HepG2 (cell line): ENCODE data around the gene PPP1R13B. TPM values are rescaled to one million over a fixed set of nuclear protein-coding genes. Genes with fewer than 3 reads are reported as not detected.

Experiments used
- CENPX ChIP-seq: sonication (generic); formaldehyde crosslinking; IDR thresholded peaks from 2 replicates; pipeline ENCODE4 v1.9.0; 2021; ENCODE audit warnings: mild to moderate bottlenecking, missing genetic modification reagents, moderate library complexity
- ERF ChIP-seq: IDR thresholded peaks from 2 replicates; pipeline ENCODE4 v1.6.1; 2018; ENCODE audit warnings: missing biosample characterization, missing genetic modification reagents
- HHEX ChIP-seq: IDR thresholded peaks from 2 replicates; pipeline ENCODE4 v1.6.1; 2016; ENCODE audit warnings: control low read depth
- MEF2D ChIP-seq: sonication (generic); formaldehyde crosslinking; IDR thresholded peaks from 2 replicates; pipeline ENCODE4 v1.5.1; 2020; ENCODE audit warnings: mild to moderate bottlenecking, missing genetic modification reagents
- NAIF1 ChIP-seq: sonication (generic); formaldehyde crosslinking; IDR thresholded peaks from 2 replicates; pipeline ENCODE4 v1.5.0; 2020; ENCODE audit warnings: mild to moderate bottlenecking, missing genetic modification reagents, borderline replicate concordance
- NFKBIZ ChIP-seq: IDR thresholded peaks from 2 replicates; pipeline ENCODE4 v1.6.1; 2018; ENCODE audit warnings: missing genetic modification reagents, missing compliant biosample characterization
- NR2F6 ChIP-seq, 2 experiments: IDR thresholded peaks; 2 replicates each; pipeline ENCODE4 v1.6.1; 2016; ENCODE audit warnings: antibody characterized with exemption in 1 of 2, mild to moderate bottlenecking in 1 of 2
- NR3C1 ChIP-seq: sonication (generic); formaldehyde crosslinking; IDR thresholded peaks from 2 replicates; pipeline ENCODE4 v1.4.0; 2020; ENCODE audit warnings: missing genetic modification reagents
- SAFB2 ChIP-seq: sonication (generic); formaldehyde crosslinking; IDR thresholded peaks from 2 replicates; pipeline ENCODE4 v1.5.1; 2020; ENCODE audit warnings: missing genetic modification reagents, low read depth, mild to moderate bottlenecking, borderline replicate concordance
- SRSF4 ChIP-seq: fragments of 200-400 bp; formaldehyde crosslinking; IDR thresholded peaks from one replicate; pipeline ENCODE4 v1.6.1; 2018; ENCODE audit warnings: mild to moderate bottlenecking, low read depth, low read length, moderate library complexity; ENCODE audit not compliant: poor library complexity, severe bottlenecking
- TMF1 ChIP-seq: sonication (generic); formaldehyde crosslinking; IDR thresholded peaks from 2 replicates; pipeline ENCODE4 v1.8.1; 2022; ENCODE audit warnings: low read depth, missing genetic modification reagents
- ZNF230 ChIP-seq: sonication (generic); formaldehyde crosslinking; IDR thresholded peaks from 2 replicates; pipeline ENCODE4 v1.4.0; 2020; ENCODE audit warnings: mild to moderate bottlenecking, missing genetic modification reagents
- ZNF333 ChIP-seq: sonication (generic); formaldehyde crosslinking; IDR thresholded peaks from 2 replicates; pipeline ENCODE4 v1.4.0; 2020; ENCODE audit warnings: mild to moderate bottlenecking, missing genetic modification reagents, borderline replicate concordance
- ZNF782 ChIP-seq: sonication (generic); formaldehyde crosslinking; IDR thresholded peaks from 2 replicates; pipeline ENCODE4 v1.4.0; 2020; ENCODE audit warnings: missing genetic modification reagents, mild to moderate bottlenecking, borderline replicate concordance
- ZNF792 ChIP-seq: IDR thresholded peaks from 2 replicates; pipeline ENCODE4 v1.6.1; 2016
- ZNF850 ChIP-seq: sonication (generic); formaldehyde crosslinking; conservative IDR thresholded peaks from 2 replicates; pipeline ENCODE4 v1.9.0; 2021; ENCODE audit warnings: mild to moderate bottlenecking, missing genetic modification reagents
- ZSCAN31 ChIP-seq: sonication (generic); formaldehyde crosslinking; IDR thresholded peaks from 2 replicates; pipeline ENCODE4 v1.5.0; 2020; ENCODE audit warnings: low read depth, mild to moderate bottlenecking, missing genetic modification reagents
- polyA plus RNA-seq, 8 experiments: library from polyadenylated mRNA; depleted of rRNA in 3 of 8; stranded (reverse) in 7 of 8; unstranded in 1 of 8; fragments of >200 nt; fragmentation: Illumina TruSeq in 4 of 8; extraction: Trizol in 4 of 8; gene quantifications; 2 replicates each; pipeline versions ENCODE4 v1.2.1 to v1.2.3, GENCODE V29; 2011 to 2016; ENCODE audit warnings: low read depth in 4 of 8, missing spikeins in 1 of 8, mixed read lengths in 1 of 8; ENCODE audit not compliant: insufficient read depth in 1 of 8
- total RNA-seq, 5 experiments: library from RNA; depleted of rRNA; stranded (reverse); fragments of >200 nt; fragmentation: Illumina TruSeq; extraction: Trizol; gene quantifications; 2 replicates each; pipeline ENCODE4 v1.2.3, GENCODE V29; 2016; ENCODE audit warnings: low read depth in 1 of 5
- TF ChIP-seq, protein P1 (sequence below): IDR thresholded peaks from 2 replicates; pipeline ENCODE4 v1.6.1; 2012; ENCODE audit warnings: low read depth, low read length, improper control_type of control experiment
- TF ChIP-seq, protein P2 (sequence below): IDR thresholded peaks from 2 replicates; pipeline ENCODE4 v1.6.1; 2016
- TF ChIP-seq, protein P3 (sequence below): sonication (generic); formaldehyde crosslinking; IDR thresholded peaks from 2 replicates; pipeline ENCODE4 v1.4.0; 2020; ENCODE audit warnings: mild to moderate bottlenecking, missing genetic modification reagents
- TF ChIP-seq, protein P4 (sequence below): sonication (generic); formaldehyde crosslinking; IDR thresholded peaks from 2 replicates; pipeline ENCODE4 v1.4.0; 2020; ENCODE audit warnings: mild to moderate bottlenecking, missing genetic modification reagents

The PPP1R13B gene
- total and polyA plus RNA-seq, 2 of the 13 experiments (the other 11 are each of a cell fraction or from before 2014, with no cell fraction given), result 4.6 to 9.4 TPM

DNA sequence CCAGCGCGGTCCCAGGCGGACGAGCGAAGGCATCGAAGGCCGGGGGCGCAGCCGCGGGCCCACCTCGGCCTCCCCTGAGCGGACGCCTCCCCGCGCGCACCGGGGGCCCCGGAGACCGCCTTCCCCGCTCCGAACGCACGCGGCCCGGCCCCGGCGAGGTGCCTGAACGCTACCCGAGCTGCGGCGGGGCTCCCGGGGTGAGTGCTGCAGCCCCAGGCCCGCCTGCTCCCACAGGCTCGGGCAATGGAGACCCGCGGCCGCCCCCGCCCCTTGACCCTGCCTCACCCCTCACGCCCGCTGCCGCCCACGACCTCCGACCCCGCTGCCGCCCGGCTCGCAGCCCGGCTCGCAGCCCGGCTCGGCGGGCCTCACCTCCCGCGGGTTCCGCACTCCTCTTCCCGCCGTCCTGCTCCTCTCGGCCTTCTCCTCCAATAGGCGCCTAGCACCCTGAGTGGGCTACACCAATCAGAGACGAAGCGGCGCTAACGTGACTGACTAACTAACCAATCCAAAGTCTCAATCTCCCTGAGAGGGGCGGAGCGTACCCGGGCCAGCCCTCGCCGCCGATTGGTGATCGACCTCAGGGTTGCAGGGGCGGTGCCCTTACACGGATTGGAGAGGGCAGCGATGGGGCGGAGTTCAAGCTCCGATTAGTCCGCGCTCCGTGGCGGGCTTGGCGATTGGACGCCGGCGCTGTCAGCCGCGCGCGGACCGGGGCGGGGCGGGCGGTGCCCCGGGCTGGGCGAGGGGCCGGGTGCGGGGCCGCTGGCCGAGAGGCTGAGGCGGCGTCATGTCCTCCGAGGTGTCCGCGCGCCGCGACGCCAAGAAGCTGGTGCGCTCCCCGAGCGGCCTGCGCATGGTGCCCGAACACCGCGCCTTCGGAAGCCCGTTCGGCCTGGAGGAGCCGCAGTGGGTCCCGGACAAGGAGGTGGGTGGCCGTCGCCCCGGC lies 132.0 kb downstream of the PPP1R13B start, which contains the start of the genes XRCC3 and ZFYVE21 (continued):
- TF ChIP-seq, protein P1, sequence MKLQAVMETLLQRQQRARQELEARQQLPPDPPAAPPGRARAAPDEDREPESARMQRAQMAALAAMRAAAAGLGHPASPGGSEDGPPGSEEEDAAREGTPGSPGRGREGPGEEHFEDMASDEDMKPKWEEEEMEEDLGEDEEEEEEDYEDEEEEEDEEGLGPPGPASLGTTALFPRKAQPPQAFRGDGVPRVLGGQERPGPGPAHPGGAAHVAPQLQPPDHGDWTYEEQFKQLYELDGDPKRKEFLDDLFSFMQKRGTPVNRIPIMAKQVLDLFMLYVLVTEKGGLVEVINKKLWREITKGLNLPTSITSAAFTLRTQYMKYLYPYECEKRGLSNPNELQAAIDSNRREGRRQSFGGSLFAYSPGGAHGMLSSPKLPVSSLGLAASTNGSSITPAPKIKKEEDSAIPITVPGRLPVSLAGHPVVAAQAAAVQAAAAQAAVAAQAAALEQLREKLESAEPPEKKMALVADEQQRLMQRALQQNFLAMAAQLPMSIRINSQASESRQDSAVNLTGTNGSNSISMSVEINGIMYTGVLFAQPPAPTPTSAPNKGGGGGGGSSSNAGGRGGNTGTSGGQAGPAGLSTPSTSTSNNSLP, result no peak
- TF ChIP-seq ZSCAN31 (CRISPR knock-in tag) (0 out of 2 replicates have a peak, but pooled peaks have one; percentile 9), ERF (CRISPR knock-in tag) (peak; percentile 33; the same call in 1 of the 2 replicates), TMF1 (CRISPR knock-in tag) (peak; percentile 88; the same call in 1 of the 2 replicates), MEF2D (CRISPR knock-in tag) (no peak), ZNF333 (CRISPR knock-in tag) (no peak), SRSF4 (no peak), ZNF792 (CRISPR knock-in tag) (peak; percentile 35; the same call in 1 of the 2 replicates), NR2F6 (IDR thresholded peaks at IDR 0.05) (no peak), NR2F6 (CRISPR knock-in tag; IDR thresholded peaks at IDR 0.05) (peak; percentile 26; the same call in 1 of the 2 replicates), ZNF782 (CRISPR knock-in tag) (no peak), HHEX (CRISPR knock-in tag) (no peak), ZNF230 (CRISPR knock-in tag) (no peak), SAFB2 (CRISPR knock-in tag) (no peak), ZNF850 (CRISPR knock-in tag) (no peak), NFKBIZ (CRISPR knock-in tag) (no peak), NR3C1 (CRISPR knock-in tag) (no peak), CENPX (CRISPR knock-in tag) (no peak), NAIF1 (CRISPR knock-in tag) (no peak)
- TF ChIP-seq, protein P2, sequence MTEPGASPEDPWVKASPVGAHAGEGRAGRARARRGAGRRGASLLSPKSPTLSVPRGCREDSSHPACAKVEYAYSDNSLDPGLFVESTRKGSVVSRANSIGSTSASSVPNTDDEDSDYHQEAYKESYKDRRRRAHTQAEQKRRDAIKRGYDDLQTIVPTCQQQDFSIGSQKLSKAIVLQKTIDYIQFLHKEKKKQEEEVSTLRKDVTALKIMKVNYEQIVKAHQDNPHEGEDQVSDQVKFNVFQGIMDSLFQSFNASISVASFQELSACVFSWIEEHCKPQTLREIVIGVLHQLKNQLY (CRISPR knock-in tag), result no peak
- TF ChIP-seq, protein P3, sequence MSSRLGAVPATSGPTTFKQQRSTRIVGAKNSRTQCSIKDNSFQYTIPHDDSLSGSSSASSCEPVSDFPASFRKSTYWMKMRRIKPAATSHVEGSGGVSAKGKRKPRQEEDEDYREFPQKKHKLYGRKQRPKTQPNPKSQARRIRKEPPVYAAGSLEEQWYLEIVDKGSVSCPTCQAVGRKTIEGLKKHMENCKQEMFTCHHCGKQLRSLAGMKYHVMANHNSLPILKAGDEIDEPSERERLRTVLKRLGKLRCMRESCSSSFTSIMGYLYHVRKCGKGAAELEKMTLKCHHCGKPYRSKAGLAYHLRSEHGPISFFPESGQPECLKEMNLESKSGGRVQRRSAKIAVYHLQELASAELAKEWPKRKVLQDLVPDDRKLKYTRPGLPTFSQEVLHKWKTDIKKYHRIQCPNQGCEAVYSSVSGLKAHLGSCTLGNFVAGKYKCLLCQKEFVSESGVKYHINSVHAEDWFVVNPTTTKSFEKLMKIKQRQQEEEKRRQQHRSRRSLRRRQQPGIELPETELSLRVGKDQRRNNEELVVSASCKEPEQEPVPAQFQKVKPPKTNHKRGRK (CRISPR knock-in tag), result no peak
- TF ChIP-seq, protein P4, sequence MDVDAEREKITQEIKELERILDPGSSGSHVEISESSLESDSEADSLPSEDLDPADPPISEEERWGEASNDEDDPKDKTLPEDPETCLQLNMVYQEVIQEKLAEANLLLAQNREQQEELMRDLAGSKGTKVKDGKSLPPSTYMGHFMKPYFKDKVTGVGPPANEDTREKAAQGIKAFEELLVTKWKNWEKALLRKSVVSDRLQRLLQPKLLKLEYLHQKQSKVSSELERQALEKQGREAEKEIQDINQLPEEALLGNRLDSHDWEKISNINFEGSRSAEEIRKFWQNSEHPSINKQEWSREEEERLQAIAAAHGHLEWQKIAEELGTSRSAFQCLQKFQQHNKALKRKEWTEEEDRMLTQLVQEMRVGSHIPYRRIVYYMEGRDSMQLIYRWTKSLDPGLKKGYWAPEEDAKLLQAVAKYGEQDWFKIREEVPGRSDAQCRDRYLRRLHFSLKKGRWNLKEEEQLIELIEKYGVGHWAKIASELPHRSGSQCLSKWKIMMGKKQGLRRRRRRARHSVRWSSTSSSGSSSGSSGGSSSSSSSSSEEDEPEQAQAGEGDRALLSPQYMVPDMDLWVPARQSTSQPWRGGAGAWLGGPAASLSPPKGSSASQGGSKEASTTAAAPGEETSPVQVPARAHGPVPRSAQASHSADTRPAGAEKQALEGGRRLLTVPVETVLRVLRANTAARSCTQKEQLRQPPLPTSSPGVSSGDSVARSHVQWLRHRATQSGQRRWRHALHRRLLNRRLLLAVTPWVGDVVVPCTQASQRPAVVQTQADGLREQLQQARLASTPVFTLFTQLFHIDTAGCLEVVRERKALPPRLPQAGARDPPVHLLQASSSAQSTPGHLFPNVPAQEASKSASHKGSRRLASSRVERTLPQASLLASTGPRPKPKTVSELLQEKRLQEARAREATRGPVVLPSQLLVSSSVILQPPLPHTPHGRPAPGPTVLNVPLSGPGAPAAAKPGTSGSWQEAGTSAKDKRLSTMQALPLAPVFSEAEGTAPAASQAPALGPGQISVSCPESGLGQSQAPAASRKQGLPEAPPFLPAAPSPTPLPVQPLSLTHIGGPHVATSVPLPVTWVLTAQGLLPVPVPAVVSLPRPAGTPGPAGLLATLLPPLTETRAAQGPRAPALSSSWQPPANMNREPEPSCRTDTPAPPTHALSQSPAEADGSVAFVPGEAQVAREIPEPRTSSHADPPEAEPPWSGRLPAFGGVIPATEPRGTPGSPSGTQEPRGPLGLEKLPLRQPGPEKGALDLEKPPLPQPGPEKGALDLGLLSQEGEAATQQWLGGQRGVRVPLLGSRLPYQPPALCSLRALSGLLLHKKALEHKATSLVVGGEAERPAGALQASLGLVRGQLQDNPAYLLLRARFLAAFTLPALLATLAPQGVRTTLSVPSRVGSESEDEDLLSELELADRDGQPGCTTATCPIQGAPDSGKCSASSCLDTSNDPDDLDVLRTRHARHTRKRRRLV (CRISPR knock-in tag), result no peak
